HEK293 (cell line): ENCODE data around the gene CD276.

Experiments
- CTCF ChIA-PET: fragments of 350-600 bp; formaldehyde crosslinking; extraction: SDS; loops from one replicate; lab custom pipeline; 2021; ENCODE audit warnings: antibody characterized with exemption; lab: Yijun Ruan, JAX
- POLR2A ChIA-PET: fragments of 300-600 bp; formaldehyde crosslinking; extraction: SDS; loops from one replicate; lab custom pipeline; 2020; ENCODE audit warnings: antibody characterized with exemption, inconsistent platforms; lab: Yijun Ruan, JAX
- H3K27ac ChIP-seq: fragments of 200-500 bp; sonication (Bioruptor generic); 2 replicates; pipeline ENCODE4 v1.5.1; 2014; ENCODE audit warnings: low read depth, low read length, control low read depth, inconsistent platforms; ENCODE audit errors: extremely low read depth
- H3K36me3 ChIP-seq, 2 experiments: fragments of 200-500 bp in 1 of 2; sonication (Bioruptor generic) in 1 of 2; 1 replicate in 1 of 2; 2 replicates in 1 of 2; pipeline ENCODE4 v1.5.1; 2014 to 2017; ENCODE audit warnings: inconsistent platforms in 2 of 2, low read length in 2 of 2; ENCODE audit not compliant: control insufficient read depth in 2 of 2, insufficient read depth in 1 of 2
- H3K4me1 ChIP-seq: fragments of 200-500 bp; sonication (Bioruptor generic); 2 replicates; pipeline ENCODE4 v1.5.1; 2014; ENCODE audit warnings: mild to moderate bottlenecking, low read length, inconsistent platforms; ENCODE audit not compliant: control insufficient read depth, insufficient read depth
- H3K4me3 ChIP-seq: 2 replicates; pipeline ENCODE4 v1.5.1; 2011; ENCODE audit warnings: low read depth, mild to moderate bottlenecking, control low read depth, low read length, moderate library complexity
- H3K9me3 ChIP-seq: fragments of 200-500 bp; sonication (Bioruptor generic); 2 replicates; pipeline ENCODE4 v1.5.1; 2014; ENCODE audit warnings: low read depth, low read length, inconsistent platforms; ENCODE audit not compliant: control insufficient read depth, insufficient read depth
- RBAK ChIP-seq: fragments of 450-650 bp; formaldehyde crosslinking; IDR thresholded peaks from 2 replicates; pipeline ENCODE4 v1.5.1; 2016; ENCODE audit warnings: missing biosample characterization, missing genetic modification characterization
- TCF7L2 ChIP-seq: IDR thresholded peaks from 2 replicates; pipeline ENCODE4 v1.6.1; 2011; ENCODE audit warnings: low read depth, mild to moderate bottlenecking, inconsistent platforms, low read length, moderate library complexity, borderline replicate concordance
- ZBTB20 ChIP-seq: fragments of 450-650 bp; formaldehyde crosslinking; IDR thresholded peaks from 2 replicates; pipeline ENCODE4 v1.5.1; 2016; ENCODE audit warnings: missing biosample characterization, missing genetic modification characterization
- ZBTB44 ChIP-seq: fragments of 450-650 bp; IDR thresholded peaks from 2 replicates; pipeline ENCODE4 v1.5.1; 2018; ENCODE audit warnings: missing biosample characterization, mild to moderate bottlenecking, missing genetic modification characterization
- ZBTB6 ChIP-seq: fragments of 450-650 bp; formaldehyde crosslinking; IDR thresholded peaks from 2 replicates; pipeline ENCODE4 v1.5.1; 2017; ENCODE audit warnings: missing biosample characterization, missing genetic modification characterization
- ZNF138 ChIP-seq: fragments of 450-650 bp; formaldehyde crosslinking; IDR thresholded peaks from 2 replicates; pipeline ENCODE4 v1.5.1; 2016; ENCODE audit warnings: missing biosample characterization, missing genetic modification characterization, borderline replicate concordance
- ZNF148 ChIP-seq: fragments of 450-650 bp; formaldehyde crosslinking; IDR thresholded peaks from 2 replicates; pipeline ENCODE4 v1.5.0; 2017; ENCODE audit warnings: missing biosample characterization, missing genetic modification characterization, borderline replicate concordance
- ZNF155 ChIP-seq: fragments of 450-650 bp; formaldehyde crosslinking; IDR thresholded peaks from 2 replicates; pipeline ENCODE4 v1.5.1; 2016; ENCODE audit warnings: missing biosample characterization, missing genetic modification characterization
- ZNF157 ChIP-seq: fragments of 450-650 bp; formaldehyde crosslinking; IDR thresholded peaks from 2 replicates; pipeline ENCODE4 v1.5.1; 2016; ENCODE audit warnings: missing biosample characterization, missing genetic modification characterization
- ZNF223 ChIP-seq: fragments of 450-650 bp; formaldehyde crosslinking; IDR thresholded peaks from 2 replicates; pipeline ENCODE4 v1.5.1; 2016; ENCODE audit warnings: missing biosample characterization, missing genetic modification characterization
- ZNF23 ChIP-seq: fragments of 450-650 bp; formaldehyde crosslinking; IDR thresholded peaks from 2 replicates; pipeline ENCODE4 v1.5.1; 2016; ENCODE audit warnings: missing biosample characterization, missing genetic modification characterization, borderline replicate concordance
- ZNF311 ChIP-seq: fragments of 450-650 bp; formaldehyde crosslinking; IDR thresholded peaks from 2 replicates; pipeline ENCODE4 v1.5.1; 2017; ENCODE audit warnings: missing biosample characterization, missing genetic modification characterization, borderline replicate concordance
- ZSCAN30 ChIP-seq: fragments of 450-650 bp; IDR thresholded peaks from 2 replicates; pipeline ENCODE4 v1.5.1; 2018; ENCODE audit warnings: missing biosample characterization, mild to moderate bottlenecking, missing genetic modification characterization, moderate library complexity
- ZSCAN5A ChIP-seq: fragments of 450-650 bp; formaldehyde crosslinking; IDR thresholded peaks from 2 replicates; pipeline ENCODE4 v1.5.1; 2016; ENCODE audit warnings: missing biosample characterization, missing genetic modification characterization
- ZXDB ChIP-seq: fragments of 450-650 bp; formaldehyde crosslinking; IDR thresholded peaks from 2 replicates; pipeline ENCODE4 v1.5.1; 2016; ENCODE audit warnings: missing biosample characterization, missing genetic modification characterization
- TF ChIP-seq, protein P1 (sequence below): fragments of 450-650 bp; formaldehyde crosslinking; IDR thresholded peaks from 2 replicates; pipeline ENCODE4 v1.5.1; 2016; ENCODE audit warnings: missing biosample characterization, missing genetic modification characterization

CD276 gene

GRCh38 chr15:73680549-73680948 is 3.6 kb upstream of the CD276 start:
- Histone ChIP-seq H3K36me3 (no peaks in the 10 kb centered on the region), H3K4me3 (no peak overlapping the region), H3K4me1 (peaks cover 5% of the 10 kb centered on the region), H3K27ac (no peak overlapping the region)
- CTCF ChIA-PET: interaction anchor here (0.7 to 14.1 kb wide), 2 partner anchors 18 to 191 kb away, joined by 4 to 261 read pairs; no protein-coding TSS in a partner anchor
- POLR2A ChIA-PET: no interaction called here
- no peak for TF ChIP-seq ZNF138 (tag by site-specific recombination)
- no peak for TF ChIP-seq ZNF311 (tag by site-specific recombination)
- no peak for TF ChIP-seq TCF7L2
- no peak for TF ChIP-seq ZBTB20
- TF ChIP-seq ZNF148 (tag by site-specific recombination): no peak
- TF ChIP-seq, protein P1, sequence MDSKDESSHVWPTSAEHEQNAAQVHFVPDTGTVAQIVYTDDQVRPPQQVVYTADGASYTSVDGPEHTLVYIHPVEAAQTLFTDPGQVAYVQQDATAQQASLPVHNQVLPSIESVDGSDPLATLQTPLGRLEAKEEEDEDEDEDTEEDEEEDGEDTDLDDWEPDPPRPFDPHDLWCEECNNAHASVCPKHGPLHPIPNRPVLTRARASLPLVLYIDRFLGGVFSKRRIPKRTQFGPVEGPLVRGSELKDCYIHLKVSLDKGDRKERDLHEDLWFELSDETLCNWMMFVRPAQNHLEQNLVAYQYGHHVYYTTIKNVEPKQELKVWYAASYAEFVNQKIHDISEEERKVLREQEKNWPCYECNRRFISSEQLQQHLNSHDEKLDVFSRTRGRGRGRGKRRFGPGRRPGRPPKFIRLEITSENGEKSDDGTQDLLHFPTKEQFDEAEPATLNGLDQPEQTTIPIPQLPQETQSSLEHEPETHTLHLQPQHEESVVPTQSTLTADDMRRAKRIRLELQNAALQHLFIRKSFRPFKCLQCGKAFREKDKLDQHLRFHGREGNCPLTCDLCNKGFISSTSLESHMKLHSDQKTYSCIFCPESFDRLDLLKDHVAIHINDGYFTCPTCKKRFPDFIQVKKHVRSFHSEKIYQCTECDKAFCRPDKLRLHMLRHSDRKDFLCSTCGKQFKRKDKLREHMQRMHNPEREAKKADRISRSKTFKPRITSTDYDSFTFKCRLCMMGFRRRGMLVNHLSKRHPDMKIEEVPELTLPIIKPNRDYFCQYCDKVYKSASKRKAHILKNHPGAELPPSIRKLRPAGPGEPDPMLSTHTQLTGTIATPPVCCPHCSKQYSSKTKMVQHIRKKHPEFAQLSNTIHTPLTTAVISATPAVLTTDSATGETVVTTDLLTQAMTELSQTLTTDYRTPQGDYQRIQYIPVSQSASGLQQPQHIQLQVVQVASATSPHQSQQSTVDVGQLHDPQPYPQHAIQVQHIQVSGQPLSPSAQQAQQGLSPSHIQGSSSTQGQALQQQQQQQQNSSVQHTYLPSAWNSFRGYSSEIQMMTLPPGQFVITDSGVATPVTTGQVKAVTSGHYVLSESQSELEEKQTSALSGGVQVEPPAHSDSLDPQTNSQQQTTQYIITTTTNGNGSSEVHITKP (tag by site-specific recombination): no peak
- no peak for TF ChIP-seq ZBTB6 (tag by site-specific recombination)
- no peak for TF ChIP-seq ZNF157
- no peak for TF ChIP-seq ZSCAN30 (tag by site-specific recombination)
- no peak for TF ChIP-seq ZNF223 (tag by site-specific recombination)
- no peak for TF ChIP-seq ZSCAN5A (tag by site-specific recombination)
- TF ChIP-seq ZNF23 (tag by site-specific recombination): no peak
- TF ChIP-seq ZNF155: no peak
- no peak for TF ChIP-seq ZBTB44 (tag by site-specific recombination)
- TF ChIP-seq RBAK (tag by site-specific recombination): no peak
- TF ChIP-seq ZXDB (tag by site-specific recombination): no peak
- TF ChIP-seq, all 188 proteins: peak for 0
- no peaks in the 10 kb centered on the region for H3K9me3 ChIP-seq
